GM12874 (cell line): ENCODE data around the gene PPP2R5C.

ENCODE experiments used
- CTCF ChIP-seq: IDR thresholded peaks from 2 replicates; pipeline ENCODE4 v1.5.1; 2011; ENCODE audit warnings: low read depth, mild to moderate bottlenecking, control low read depth, low read length, moderate library complexity; ENCODE audit not compliant: insufficient read depth

The PPP2R5C gene

GRCh38 chr14:101918065-101918989 lies 156.8 kb downstream of the PPP2R5C start:
- no peak for TF ChIP-seq CTCF

DNA sequence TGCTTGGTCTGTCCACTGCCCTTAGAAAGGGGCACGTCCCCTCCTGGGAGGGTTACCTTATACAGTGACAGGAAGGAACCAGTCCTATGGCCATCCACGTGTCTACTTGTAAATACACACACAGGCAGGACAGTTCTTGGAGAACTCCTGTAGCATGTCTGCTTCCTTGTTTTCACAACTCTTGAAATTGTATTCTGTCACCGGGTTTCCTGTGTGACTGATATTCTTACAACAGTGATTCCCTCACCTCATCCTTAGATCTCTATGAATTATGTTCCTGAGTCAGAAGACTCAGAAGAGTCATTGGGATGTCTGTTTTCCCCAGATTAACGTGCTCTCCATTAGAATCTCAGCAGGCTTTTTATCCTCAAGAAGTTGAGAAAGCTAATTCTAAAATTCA lies 158.8 kb downstream of the PPP2R5C start:
- TF ChIP-seq CTCF = no peak

GRCh38 chr14:101922866-101923265 lies 161.4 kb downstream of the PPP2R5C start:
- no peak for TF ChIP-seq CTCF

DNA sequence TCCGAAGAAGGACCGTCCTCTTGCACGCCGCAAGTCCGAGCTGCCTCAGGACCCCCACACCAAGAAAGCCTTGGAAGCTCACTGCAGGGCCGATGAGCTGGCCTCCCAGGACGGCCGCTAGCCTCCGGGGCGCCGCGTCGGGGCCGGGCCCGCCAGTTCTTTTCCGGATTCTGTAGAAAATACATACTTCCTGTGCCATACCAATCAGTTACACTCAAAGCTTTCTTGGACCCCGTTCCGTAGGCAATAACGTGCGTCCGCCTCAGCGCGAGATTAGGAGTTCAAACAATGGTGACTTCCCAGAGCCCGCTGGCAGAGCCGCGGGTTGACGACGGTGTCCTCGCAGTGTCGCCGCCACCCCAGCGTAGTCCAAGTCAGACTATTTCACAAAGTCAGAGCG lies 163.6 kb downstream of the PPP2R5C start:
- TF ChIP-seq CTCF = no peak

- TF ChIP-seq CTCF = no peak
Measured at GRCh38 chr14:101926085-101926484, 164.6 kb downstream of the PPP2R5C start.

GRCh38 chr14:101926620-101927019 lies 165.1 kb downstream of the PPP2R5C start:
- TF ChIP-seq CTCF = no peak

- no peak for TF ChIP-seq CTCF
Measured at GRCh38 chr14:101927859-101928258, 166.3 kb downstream of the PPP2R5C start.
